Neural crest cell (in vitro differentiated cells): ENCODE measurements around the gene KCNRG. TPM values are rescaled to one million over a fixed set of nuclear protein-coding genes. Genes with fewer than 3 reads are reported as not detected.
"Not testable (repeated sequence)": the region's sequence is repeated elsewhere in the genome, so short reads cannot be mapped to it uniquely, and the experiment has no call there.

Source experiments
- DNase-seq: peaks from one replicate; pipeline ENCODE4 v3.0.0; 2021; ENCODE audit warnings: low read depth, mixed read lengths, low spot score
- H3K27ac Mint-ChIP-seq: one replicate; pipeline ENCODE4 v1.8.0; 2021; ENCODE audit warnings: mild to moderate bottlenecking, mixed read lengths; ENCODE audit not compliant: unreplicated experiment
- H3K27me3 Mint-ChIP-seq: 2 replicates; pipeline ENCODE4 v1.8.0; 2021; ENCODE audit warnings: low read depth, mild to moderate bottlenecking, mixed read lengths
- H3K36me3 Mint-ChIP-seq: 2 replicates; pipeline ENCODE4 v1.8.0; 2021; ENCODE audit warnings: low read depth, mild to moderate bottlenecking, mixed read lengths
- H3K4me1 Mint-ChIP-seq: 2 replicates; pipeline ENCODE4 v1.8.0; 2021; ENCODE audit warnings: mixed read lengths
- H3K4me3 Mint-ChIP-seq: one replicate; pipeline ENCODE4 v1.8.0; 2021; ENCODE audit warnings: mild to moderate bottlenecking, mixed read lengths
- H3K9me3 Mint-ChIP-seq: 2 replicates; pipeline ENCODE4 v1.8.0; 2021; ENCODE audit warnings: mixed read lengths
- total RNA-seq: library from RNA; stranded (reverse); gene quantifications from 2 replicates; pipeline ENCODE4 v1.2.1, GENCODE V29; 2021
- TF ChIP-seq, protein P1 (sequence below): fragments of 200-600 bp; sonication (generic); conservative IDR thresholded peaks from 2 replicates; pipeline ENCODE4 v1.5.0; 2021; ENCODE audit warnings: antibody characterized with exemption, mild to moderate bottlenecking

The KCNRG gene
- total RNA-seq, 1 donor from 2014 or later, result 1.4 TPM

DNA sequence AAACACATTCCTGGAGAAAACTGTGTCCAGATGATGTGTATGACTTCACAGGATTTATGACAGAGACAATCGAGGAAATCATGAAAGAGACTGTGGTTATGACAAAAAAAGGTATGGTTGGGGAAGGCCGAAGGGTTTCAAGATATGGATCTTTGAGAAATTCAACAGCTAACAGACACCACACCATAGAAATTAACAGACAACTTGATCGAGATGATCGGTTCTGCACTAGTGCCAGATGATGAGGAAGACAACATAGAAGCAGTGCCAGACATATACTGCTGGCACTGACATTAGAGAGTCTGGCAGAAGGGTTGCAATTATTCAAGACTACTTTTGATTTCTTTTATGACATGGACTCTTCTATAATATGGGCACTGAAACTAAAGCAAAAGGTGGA is 37.2 kb downstream of the KCNRG start:
- H3K36me3 Mint-ChIP-seq, result peaks cover 29% of the 10 kb centered on the region
- no peaks in the 10 kb centered on the region for H3K4me1 Mint-ChIP-seq
- no peak for DNase-seq
- H3K4me3 Mint-ChIP-seq, result no peak overlapping the region
- TF ChIP-seq, protein P1, sequence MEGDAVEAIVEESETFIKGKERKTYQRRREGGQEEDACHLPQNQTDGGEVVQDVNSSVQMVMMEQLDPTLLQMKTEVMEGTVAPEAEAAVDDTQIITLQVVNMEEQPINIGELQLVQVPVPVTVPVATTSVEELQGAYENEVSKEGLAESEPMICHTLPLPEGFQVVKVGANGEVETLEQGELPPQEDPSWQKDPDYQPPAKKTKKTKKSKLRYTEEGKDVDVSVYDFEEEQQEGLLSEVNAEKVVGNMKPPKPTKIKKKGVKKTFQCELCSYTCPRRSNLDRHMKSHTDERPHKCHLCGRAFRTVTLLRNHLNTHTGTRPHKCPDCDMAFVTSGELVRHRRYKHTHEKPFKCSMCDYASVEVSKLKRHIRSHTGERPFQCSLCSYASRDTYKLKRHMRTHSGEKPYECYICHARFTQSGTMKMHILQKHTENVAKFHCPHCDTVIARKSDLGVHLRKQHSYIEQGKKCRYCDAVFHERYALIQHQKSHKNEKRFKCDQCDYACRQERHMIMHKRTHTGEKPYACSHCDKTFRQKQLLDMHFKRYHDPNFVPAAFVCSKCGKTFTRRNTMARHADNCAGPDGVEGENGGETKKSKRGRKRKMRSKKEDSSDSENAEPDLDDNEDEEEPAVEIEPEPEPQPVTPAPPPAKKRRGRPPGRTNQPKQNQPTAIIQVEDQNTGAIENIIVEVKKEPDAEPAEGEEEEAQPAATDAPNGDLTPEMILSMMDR, result no peak
- no peaks in the 10 kb centered on the region for H3K27me3 Mint-ChIP-seq
- no peak overlapping the region for H3K27ac Mint-ChIP-seq
- peaks cover 7% of the 10 kb centered on the region for H3K9me3 Mint-ChIP-seq

DNA sequence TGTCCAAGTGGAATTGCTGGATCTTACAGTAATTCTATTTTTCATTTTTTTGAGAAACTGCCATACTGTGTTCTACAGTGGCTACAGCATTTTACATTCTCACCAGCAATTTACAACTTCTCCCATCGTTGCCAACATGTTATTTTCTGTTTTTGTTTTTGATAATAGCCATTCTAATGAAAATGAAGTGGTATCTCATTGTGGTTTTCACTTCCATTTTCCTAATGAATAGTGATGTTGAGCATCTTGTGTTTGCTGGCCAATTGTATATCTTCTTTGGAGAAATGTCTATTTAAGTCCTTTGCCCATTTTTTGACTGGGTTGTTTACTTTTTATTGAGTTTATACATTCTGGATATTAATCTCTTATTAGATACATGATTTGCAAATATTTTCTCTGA is 38.6 kb downstream of the KCNRG start:
- H3K36me3 Mint-ChIP-seq, result peaks cover 34% of the 10 kb centered on the region
- peaks cover 7% of the 10 kb centered on the region for H3K9me3 Mint-ChIP-seq
- H3K4me1 Mint-ChIP-seq, result no peaks in the 10 kb centered on the region
- TF ChIP-seq, protein P1, result no peak
- DNase-seq, result no peak
- no peak overlapping the region for H3K27ac Mint-ChIP-seq
- H3K27me3 Mint-ChIP-seq, result no peaks in the 10 kb centered on the region
- H3K4me3 Mint-ChIP-seq, result no peak overlapping the region

DNA sequence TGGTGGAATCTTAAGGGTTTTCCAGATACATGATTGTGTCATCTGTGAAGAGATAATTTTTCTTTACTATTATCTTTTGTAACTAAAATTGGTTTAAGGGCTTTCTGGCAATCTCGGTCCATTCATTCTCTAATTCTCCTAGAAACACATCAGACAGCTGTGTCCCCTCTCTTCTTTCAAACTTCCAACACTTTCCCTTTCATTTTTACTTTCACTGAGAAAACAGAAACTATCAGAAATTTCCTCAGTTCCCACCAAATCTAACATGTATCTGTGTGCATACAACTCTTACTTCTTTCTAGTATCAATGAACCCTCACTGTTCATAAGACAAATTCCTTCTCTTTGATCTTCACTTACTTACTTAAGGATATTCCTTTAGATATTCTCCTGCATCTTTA is 40.2 kb downstream of the KCNRG start:
- Mint-ChIP-seq H3K4me3 (no peak overlapping the region), H3K9me3 (peaks cover 7% of the 10 kb centered on the region), H3K27me3 (no peaks in the 10 kb centered on the region), H3K36me3 (peaks cover 38% of the 10 kb centered on the region), H3K4me1 (no peaks in the 10 kb centered on the region), H3K27ac (no peak overlapping the region)
- TF ChIP-seq, protein P1, result no peak
- no peak for DNase-seq

DNA sequence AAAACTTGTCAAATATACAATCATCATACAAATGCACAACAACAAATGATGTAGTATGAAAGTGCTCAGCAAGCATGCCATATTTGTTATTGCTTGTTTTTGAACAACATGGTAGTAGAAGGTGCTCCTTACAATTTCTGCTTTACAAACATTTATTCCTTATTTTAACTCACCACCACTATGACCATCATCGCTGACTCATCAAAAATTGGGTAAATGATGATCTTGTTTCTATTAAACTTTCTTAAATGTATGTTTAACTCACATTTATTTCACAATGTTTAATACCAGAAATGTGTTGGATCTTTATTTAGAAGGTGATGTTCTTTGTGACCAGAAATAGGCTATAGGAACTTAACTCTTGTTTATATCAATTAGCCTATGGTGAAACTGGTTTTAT is 45.5 kb downstream of the KCNRG start:
- no peaks in the 10 kb centered on the region for H3K4me1 Mint-ChIP-seq
- H3K27me3 Mint-ChIP-seq, result no peaks in the 10 kb centered on the region
- H3K4me3 Mint-ChIP-seq, result no peak overlapping the region
- no peaks in the 10 kb centered on the region for H3K9me3 Mint-ChIP-seq
- peaks cover 13% of the 10 kb centered on the region for H3K36me3 Mint-ChIP-seq
- no peak overlapping the region for H3K27ac Mint-ChIP-seq
- no peak for DNase-seq
- TF ChIP-seq, protein P1, result no peak

DNA sequence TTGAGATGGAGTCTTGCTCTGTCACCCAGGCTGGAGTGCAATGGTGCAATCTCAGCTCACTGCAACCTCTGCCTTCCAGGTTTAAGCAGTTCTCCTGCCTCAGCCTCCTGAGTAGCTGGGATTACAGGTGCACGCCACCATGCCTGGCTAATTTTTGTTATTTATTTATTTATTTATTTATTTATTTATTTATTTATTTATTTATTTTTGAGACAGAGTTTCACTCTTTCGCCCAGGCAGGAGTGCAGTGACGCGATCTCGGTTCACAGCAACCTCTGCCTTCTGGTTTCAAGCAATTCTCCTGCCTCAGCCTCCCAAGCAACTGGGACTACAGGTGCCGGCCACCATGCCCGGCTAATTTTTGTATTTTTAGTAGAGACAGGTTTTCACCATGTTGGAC is 47.1 kb downstream of the KCNRG start:
- H3K4me1 Mint-ChIP-seq, H3K9me3 Mint-ChIP-seq, H3K27me3 Mint-ChIP-seq, H3K4me3 Mint-ChIP-seq, H3K27ac Mint-ChIP-seq, DNase-seq: not testable (repeated sequence)
- peaks cover 11% of the 10 kb centered on the region for H3K36me3 Mint-ChIP-seq

DNA sequence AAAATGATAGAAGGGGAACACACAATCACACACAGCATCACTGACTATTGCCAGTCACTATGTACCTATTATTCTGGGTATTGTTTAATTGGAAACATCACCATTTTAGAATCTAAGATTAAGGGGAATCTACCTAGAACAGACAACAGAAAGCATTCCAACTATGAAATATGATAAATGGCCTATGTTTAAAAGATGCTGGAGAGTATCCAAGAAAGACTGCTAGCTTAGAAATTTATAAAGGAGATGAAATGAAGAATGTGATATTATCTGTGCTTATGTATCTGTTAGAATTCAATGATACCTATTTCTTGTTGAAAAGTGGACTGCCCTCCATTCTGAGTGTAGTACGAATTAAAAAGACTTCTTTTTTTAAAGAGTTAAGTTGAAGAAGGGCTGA is 50.5 kb downstream of the KCNRG start:
- Mint-ChIP-seq H3K36me3 (peaks cover 10% of the 10 kb centered on the region), H3K9me3 (no peaks in the 10 kb centered on the region), H3K4me3 (no peak overlapping the region), H3K27me3 (no peaks in the 10 kb centered on the region), H3K4me1 (no peaks in the 10 kb centered on the region), H3K27ac (no peak overlapping the region)
- TF ChIP-seq, protein P1, result no peak
- no peak for DNase-seq
